ENCODE measurements around the gene LIPN. TPM values are rescaled to one million over a fixed set of nuclear protein-coding genes. Genes with fewer than 3 reads are reported as not detected.

Gene LIPN
- total RNA-seq, 1 experiment from 2014 or later, result not detected

- H3K23ac ChIP-seq (ENCODE audit: insufficient read length, low read depth, low read length), result no peak overlapping the region
- H4K5ac ChIP-seq (ENCODE audit: insufficient read length, low read depth, low read length), result no peak overlapping the region
- H3K4me2 ChIP-seq (ENCODE audit: insufficient read depth, insufficient read length, low read length), result no peak overlapping the region
- TF ChIP-seq, protein P1, sequence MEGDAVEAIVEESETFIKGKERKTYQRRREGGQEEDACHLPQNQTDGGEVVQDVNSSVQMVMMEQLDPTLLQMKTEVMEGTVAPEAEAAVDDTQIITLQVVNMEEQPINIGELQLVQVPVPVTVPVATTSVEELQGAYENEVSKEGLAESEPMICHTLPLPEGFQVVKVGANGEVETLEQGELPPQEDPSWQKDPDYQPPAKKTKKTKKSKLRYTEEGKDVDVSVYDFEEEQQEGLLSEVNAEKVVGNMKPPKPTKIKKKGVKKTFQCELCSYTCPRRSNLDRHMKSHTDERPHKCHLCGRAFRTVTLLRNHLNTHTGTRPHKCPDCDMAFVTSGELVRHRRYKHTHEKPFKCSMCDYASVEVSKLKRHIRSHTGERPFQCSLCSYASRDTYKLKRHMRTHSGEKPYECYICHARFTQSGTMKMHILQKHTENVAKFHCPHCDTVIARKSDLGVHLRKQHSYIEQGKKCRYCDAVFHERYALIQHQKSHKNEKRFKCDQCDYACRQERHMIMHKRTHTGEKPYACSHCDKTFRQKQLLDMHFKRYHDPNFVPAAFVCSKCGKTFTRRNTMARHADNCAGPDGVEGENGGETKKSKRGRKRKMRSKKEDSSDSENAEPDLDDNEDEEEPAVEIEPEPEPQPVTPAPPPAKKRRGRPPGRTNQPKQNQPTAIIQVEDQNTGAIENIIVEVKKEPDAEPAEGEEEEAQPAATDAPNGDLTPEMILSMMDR (conservative IDR thresholded peaks at IDR 0.05), result no peak
- H4K91ac ChIP-seq (ENCODE audit: insufficient read length, low read depth, low read length), result no peak overlapping the region
- no peak overlapping the region for H3K27ac ChIP-seq (ENCODE audit: insufficient read length, low read depth, low read length)
- Mint-ChIP-seq H3K4me1 (peaks cover 8% of the 10 kb centered on the region in 2 experiments), H3K4me3 (no peak overlapping the region), H3K36me3 (ENCODE audit: insufficient read depth in 1 of 3, low read depth in 3 of 3) (no peaks in the 10 kb centered on the region), H3K27ac (no peak overlapping the region; a peak in 2 of 7 replicates), H3K27me3 (ENCODE audit: low read depth) (no peaks in the 10 kb centered on the region), H3K9me3 (no peaks in the 10 kb centered on the region)
- H2AK5ac ChIP-seq (ENCODE audit: insufficient read length, low read length), result no peak overlapping the region
- no peaks in the 10 kb centered on the region for H3K4me1 ChIP-seq (ENCODE audit: insufficient read depth, low read length)
- no peak overlapping the region for H3K56ac ChIP-seq (ENCODE audit: insufficient read length, low read depth, low read length)
- no peaks in the 10 kb centered on the region for H3K79me1 ChIP-seq (ENCODE audit: insufficient read depth, low read depth, low read length, poor library complexity, severe bottlenecking)
- no CpG with 5 or more reads among the region's 3 CpGs for WGBS (ENCODE audit: extremely low coverage, insufficient read length, low lambda C conversion rate)
- no peak overlapping the region for H4K8ac ChIP-seq (replicated peaks; ENCODE audit: insufficient read length, low read depth, low read length)
- DNase-seq, result no peak
- no peaks in the 10 kb centered on the region for H4K20me1 ChIP-seq (ENCODE audit: control insufficient read depth, insufficient read depth, insufficient read length)
- no peak overlapping the region for H2BK12ac ChIP-seq (ENCODE audit: insufficient read length, low read depth, low read length)
- H2AFZ ChIP-seq (ENCODE audit: low read length), result no peak overlapping the region
- no peak overlapping the region for H2BK15ac ChIP-seq (ENCODE audit: low read depth, low read length)
- H3K14ac ChIP-seq (ENCODE audit: insufficient read depth, low read length), result no peak overlapping the region
- H3K18ac ChIP-seq (ENCODE audit: insufficient read length, low read depth, low read length), result no peak overlapping the region
- H3K27me3 ChIP-seq (ENCODE audit: insufficient read depth, low read length), result no peaks in the 10 kb centered on the region
- no peak overlapping the region for H2BK5ac ChIP-seq (ENCODE audit: insufficient read length, low read length)
- no peak overlapping the region for H3K9ac ChIP-seq (ENCODE audit: extremely low read depth, insufficient read length, low read length)
- H3K9me3 ChIP-seq (ENCODE audit: control insufficient read depth, low read depth, low read length), result no peaks in the 10 kb centered on the region
- H2BK20ac ChIP-seq (ENCODE audit: low read depth, low read length, poor library complexity, severe bottlenecking), result no peak overlapping the region
- H3T11ph ChIP-seq (ENCODE audit: low read length), result no peak overlapping the region
- no peaks in the 10 kb centered on the region for H3K23me2 ChIP-seq (ENCODE audit: insufficient read length, low read depth, low read length, poor library complexity, severe bottlenecking)
- H2BK120ac ChIP-seq (ENCODE audit: low read depth, low read length, poor library complexity, severe bottlenecking), result no peak overlapping the region
- no peak overlapping the region for H3K4ac ChIP-seq (ENCODE audit: low read depth, low read length)
- H3K79me2 ChIP-seq (ENCODE audit: insufficient read depth, low read length), result no peaks in the 10 kb centered on the region
Observed at GRCh38 chr10:88755753-88756152, 4.1 kb upstream of the LIPN start.
